Measurements from ENCODE around the gene CAMK2B. TPM values are rescaled to one million over a fixed set of nuclear protein-coding genes. Genes with fewer than 3 reads are reported as not detected.

The CAMK2B gene
- total and polyA plus RNA-seq, 2 of the 13 experiments (the other 11 are each of a cell fraction or from before 2014, with no cell fraction given), result 0.27 to 0.48 TPM

GRCh38 chr7:44324204-44324480, 1.3 kb downstream of the CAMK2B start (continued):
- TF ChIP-seq ZNF564 (CRISPR knock-in tag; IDR thresholded peaks at IDR 0.05) (no peak), IKZF1 (IDR thresholded peaks at IDR 0.05) (no peak), MED1 (CRISPR knock-in tag; IDR thresholded peaks at IDR 0.05) (no peak), PHB2 (IDR thresholded peaks at IDR 0.05; ENCODE audit: partially characterized antibody) (no peak), ZNF678 (CRISPR knock-in tag; IDR thresholded peaks at IDR 0.05) (no peak), E2F2 (CRISPR knock-in tag; IDR thresholded peaks at IDR 0.05; ENCODE audit: borderline replicate concordance) (no peak)
- TF ChIP-seq, protein P1, sequence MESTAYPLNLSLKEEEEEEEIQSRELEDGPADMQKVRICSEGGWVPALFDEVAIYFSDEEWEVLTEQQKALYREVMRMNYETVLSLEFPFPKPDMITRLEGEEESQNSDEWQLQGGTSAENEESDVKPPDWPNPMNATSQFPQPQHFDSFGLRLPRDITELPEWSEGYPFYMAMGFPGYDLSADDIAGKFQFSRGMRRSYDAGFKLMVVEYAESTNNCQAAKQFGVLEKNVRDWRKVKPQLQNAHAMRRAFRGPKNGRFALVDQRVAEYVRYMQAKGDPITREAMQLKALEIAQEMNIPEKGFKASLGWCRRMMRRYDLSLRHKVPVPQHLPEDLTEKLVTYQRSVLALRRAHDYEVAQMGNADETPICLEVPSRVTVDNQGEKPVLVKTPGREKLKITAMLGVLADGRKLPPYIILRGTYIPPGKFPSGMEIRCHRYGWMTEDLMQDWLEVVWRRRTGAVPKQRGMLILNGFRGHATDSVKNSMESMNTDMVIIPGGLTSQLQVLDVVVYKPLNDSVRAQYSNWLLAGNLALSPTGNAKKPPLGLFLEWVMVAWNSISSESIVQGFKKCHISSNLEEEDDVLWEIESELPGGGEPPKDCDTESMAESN (CRISPR knock-in tag; conservative IDR thresholded peaks at IDR 0.05), result no peak
- TF ChIP-seq, protein P2, sequence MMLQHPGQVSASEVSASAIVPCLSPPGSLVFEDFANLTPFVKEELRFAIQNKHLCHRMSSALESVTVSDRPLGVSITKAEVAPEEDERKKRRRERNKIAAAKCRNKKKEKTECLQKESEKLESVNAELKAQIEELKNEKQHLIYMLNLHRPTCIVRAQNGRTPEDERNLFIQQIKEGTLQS (CRISPR knock-in tag; IDR thresholded peaks at IDR 0.05), result no peak

DNA sequence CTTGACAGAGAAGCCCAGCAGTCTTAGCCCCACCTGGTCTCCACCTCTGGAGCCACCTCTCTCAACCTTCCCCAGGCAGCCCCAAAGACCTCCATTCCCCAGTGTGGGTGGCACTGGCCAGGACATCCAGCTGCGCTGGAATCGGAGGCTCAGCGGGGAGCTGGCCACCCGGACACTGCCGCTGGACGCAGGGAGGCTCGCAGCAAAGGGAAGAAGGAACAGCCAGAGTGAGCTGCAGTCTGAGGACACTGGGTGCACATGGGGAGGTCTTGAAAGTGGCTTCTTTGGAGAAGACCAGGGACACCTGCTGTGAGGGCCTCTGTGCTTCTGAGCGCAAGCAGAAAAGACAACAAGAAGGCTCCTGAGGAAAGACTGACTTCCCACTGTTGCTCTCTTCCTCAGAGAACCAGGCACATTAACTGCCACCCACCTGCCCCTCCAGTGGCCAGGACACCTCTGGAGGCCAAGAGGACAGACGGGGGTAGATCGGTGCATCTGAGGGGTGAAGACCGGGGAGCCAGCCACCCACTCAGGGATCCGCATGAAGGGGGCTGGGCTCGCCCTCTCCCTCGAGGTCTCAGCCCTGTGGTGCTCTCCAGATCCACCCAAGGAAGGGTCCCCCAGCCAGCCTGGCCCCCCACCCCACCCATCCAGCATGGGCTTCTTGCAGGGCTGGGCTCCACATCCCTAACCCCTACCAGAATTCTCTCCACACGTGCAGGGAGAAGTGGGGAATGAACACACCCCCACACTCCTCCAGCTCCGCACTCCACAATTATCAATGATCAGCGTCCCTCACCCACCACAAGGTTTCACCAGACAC, 1.8 kb downstream of the CAMK2B start:
- Histone ChIP-seq H3K9ac (ENCODE audit: insufficient read depth, low read depth, low read length) (no peak overlapping the region), H3K79me2 (ENCODE audit: insufficient read depth, low read length) (no peaks in the 10 kb centered on the region), H3K4me3 (replicated peaks in 1 of 3; ENCODE audit: insufficient read depth in 1 of 3, low read depth in 2 of 3, low read length in 3 of 3) (no peak overlapping the region), H3K9me3 (ENCODE audit: low read length) (no peaks in the 10 kb centered on the region), H3K36me3 (replicated peaks in 1 of 2; ENCODE audit: control insufficient read depth in 1 of 2, insufficient read depth in 2 of 2, low read length in 2 of 2) (no peaks in the 10 kb centered on the region), H3K4me1 (ENCODE audit: insufficient read depth, low read length) (no peaks in the 10 kb centered on the region), H4K20me1 (ENCODE audit: insufficient read depth, low read length) (no peaks in the 10 kb centered on the region), H3K4me2 (ENCODE audit: low read depth, low read length) (no peak overlapping the region), H3K27ac (ENCODE audit: extremely low read length, insufficient read depth, low read length) (no peak overlapping the region), H2AFZ (ENCODE audit: low read length) (no peak overlapping the region), H3K27me3 (ENCODE audit: control insufficient read depth in 1 of 2, insufficient read depth in 2 of 2, low read length in 2 of 2) (peaks cover 10 to 55% of the 10 kb centered on the region in 2 experiments)
- intact Hi-C loops (cut with micrococcal nuclease; ENCODE audit: unreplicated experiment) (no loop called here), in situ Hi-C loops (cut with HindIII; ENCODE audit: extremely low pct_ligation_motif_present, low pct_unique_long_range_greater_than_20kb) (no loop called here)
- FAIRE-seq (no peak), ATAC-seq (no peak; the same call in 1 of the 3 replicates), DNase-seq (ENCODE audit: low spot score) (no peak)
- WGBS (ENCODE audit: low lambda C conversion rate), result 65% methylated on average over 11 of the region's 17 CpGs
- CTCF ChIA-PET (ENCODE audit: low intra/inter-chr PET ratio, low total read pairs), result no interaction called here
- no TSS peak for BruUV-seq (replicated peaks)
- POLR2A ChIA-PET, result no interaction called here
- TF ChIP-seq SRSF9 (IDR thresholded peaks at IDR 0.05; ENCODE audit: borderline replicate concordance, insufficient read depth, low read depth, low read length, poor library complexity, severe bottlenecking), result no peak
- no peak for TF ChIP-seq U2AF2 (IDR thresholded peaks at IDR 0.05; ENCODE audit: low read depth, low read length)
- TF ChIP-seq HMGXB3 (CRISPR knock-in tag; IDR thresholded peaks at IDR 0.05; ENCODE audit: borderline replicate concordance), result no peak
- TF ChIP-seq ZFP90 (CRISPR knock-in tag; IDR thresholded peaks at IDR 0.05; ENCODE audit: borderline replicate concordance), result no peak
- no peak for TF ChIP-seq CTCF (CRISPR knock-in tag; IDR thresholded peaks at IDR 0.05)
